Uterus (tissue), 4 donors: ENCODE results near the gene TGFB1I1. TPM values are rescaled to one million over a fixed set of nuclear protein-coding genes. Genes with fewer than 3 reads are reported as not detected.
"Not testable (repeated sequence)": the region's sequence is repeated elsewhere in the genome, so short reads cannot be mapped to it uniquely, and the experiment has no call there.

Experiments
- DNase-seq, 2 donors: peaks; one replicate each; pipeline ENCODE4 v3.0.0-alpha.2; 2019 to 2020
- H3K27ac ChIP-seq, 2 donors: fragments of 200-600 bp; sonication (generic); 1 replicate in 1 of 2; 2 replicates in 1 of 2; pipeline ENCODE4 v1.5.1; 2016 to 2018
- H3K27me3 ChIP-seq, 2 donors: fragments of 200-600 bp; sonication (generic); one replicate each; pipeline ENCODE4 v1.5.1; 2018 to 2019; ENCODE audit warnings: control low read depth in 1 of 2
- H3K36me3 ChIP-seq, 2 donors: fragments of 200-600 bp; sonication (generic); one replicate each; pipeline ENCODE4 v1.5.1; 2019; ENCODE audit warnings: control low read depth in 1 of 2
- H3K4me1 ChIP-seq, 2 donors: fragments of 200-600 bp; sonication (generic); one replicate each; pipeline ENCODE4 v1.5.1; 2018 to 2019; ENCODE audit warnings: control low read depth in 1 of 2
- H3K4me3 ChIP-seq, 2 donors: fragments of 200-600 bp; sonication (generic); 1 replicate in 1 of 2; 2 replicates in 1 of 2; pipeline ENCODE4 v1.5.1; 2018 to 2019; ENCODE audit warnings: mild to moderate bottlenecking in 1 of 2
- H3K9me3 ChIP-seq, 2 donors: fragments of 200-600 bp; sonication (generic); one replicate each; pipeline ENCODE4 v1.5.1; 2019; ENCODE audit warnings: control low read depth in 1 of 2
- POLR2A ChIP-seq, 2 donors: fragments of 450-650 bp; IDR thresholded peaks; one replicate each; pipeline ENCODE4 v1.6.1; 2016; ENCODE audit warnings: antibody characterized with exemption in 2 of 2, mild to moderate bottlenecking in 1 of 2, moderate library complexity in 1 of 2
- intact Hi-C: fragments of 100-400 bp; cut with DNase I; formaldehyde crosslinking; loops from one replicate; pipeline ENCODE4 v1.15.1; 2023; ENCODE audit warnings: low total_unique reads
- total RNA-seq, 4 donors: library from RNA; depleted of rRNA in 3 of 4; stranded (reverse); fragments of >200 nt in 3 of 4; gene quantifications; one replicate each; pipeline versions ENCODE4 v1.1.0 to v1.2.4, GENCODE V29; 2014 to 2023
- TF ChIP-seq, protein P1 (sequence below), 4 experiments: fragments of 200-600 bp in 2 of 4; fragments of 450-650 bp in 2 of 4; sonication (generic) in 2 of 4; IDR thresholded peaks; one replicate each; pipeline ENCODE4 v1.5.1; 2016 to 2019; ENCODE audit warnings: antibody characterized with exemption in 4 of 4, mild to moderate bottlenecking in 2 of 4, moderate library complexity in 1 of 4
- donor health status: DM: yes; HTN: yes; CAD: no.

TGFB1I1 gene
- total RNA-seq, 4 donors from 2014 or later, result 61.1 to 336 (median 107) TPM

DNA sequence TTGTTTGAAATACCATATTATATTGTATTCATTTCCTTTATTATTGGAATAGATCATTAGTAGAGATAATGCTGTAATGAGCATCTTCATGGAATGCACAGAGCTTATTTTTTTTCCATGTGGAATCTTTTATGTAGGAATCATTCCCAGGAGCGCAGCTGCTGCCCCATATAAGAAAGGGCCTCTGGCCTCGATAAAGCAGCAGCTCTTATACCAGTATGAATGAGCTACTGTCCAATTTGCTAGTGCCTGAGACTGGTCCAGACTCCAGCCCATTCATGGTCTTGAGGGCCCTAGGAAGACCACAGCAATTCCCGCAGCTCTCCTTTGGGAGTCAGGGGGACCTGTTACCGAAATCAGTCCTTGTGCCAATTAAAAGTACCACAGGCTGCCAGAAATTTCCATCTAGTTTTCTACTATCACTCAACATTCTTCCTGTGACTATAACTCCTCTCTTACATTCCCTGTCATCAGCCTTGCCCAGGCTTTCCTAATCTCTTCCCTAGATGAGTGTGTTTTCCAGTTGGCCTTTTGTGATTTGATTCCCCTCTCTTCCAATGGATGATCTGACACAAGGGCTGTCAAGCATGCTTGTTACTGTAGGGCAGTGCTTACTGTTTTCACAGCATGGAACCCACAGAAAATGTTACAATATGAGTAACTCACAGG, 31.3 kb upstream of the TGFB1I1 start:
- no peak overlapping the region for H3K27ac ChIP-seq
- no peak overlapping the region for H3K4me3 ChIP-seq
- no peak for DNase-seq
- H3K4me1 ChIP-seq, result no peaks in the 10 kb centered on the region
- intact Hi-C loops, result loop anchor here (10.0 kb wide), 1 partner anchor 456 kb away; the partner anchor contains the start of gene HSD3B7
- H3K27me3 ChIP-seq, result no peaks in the 10 kb centered on the region
- no peaks in the 10 kb centered on the region for H3K9me3 ChIP-seq
- TF ChIP-seq, protein P1, sequence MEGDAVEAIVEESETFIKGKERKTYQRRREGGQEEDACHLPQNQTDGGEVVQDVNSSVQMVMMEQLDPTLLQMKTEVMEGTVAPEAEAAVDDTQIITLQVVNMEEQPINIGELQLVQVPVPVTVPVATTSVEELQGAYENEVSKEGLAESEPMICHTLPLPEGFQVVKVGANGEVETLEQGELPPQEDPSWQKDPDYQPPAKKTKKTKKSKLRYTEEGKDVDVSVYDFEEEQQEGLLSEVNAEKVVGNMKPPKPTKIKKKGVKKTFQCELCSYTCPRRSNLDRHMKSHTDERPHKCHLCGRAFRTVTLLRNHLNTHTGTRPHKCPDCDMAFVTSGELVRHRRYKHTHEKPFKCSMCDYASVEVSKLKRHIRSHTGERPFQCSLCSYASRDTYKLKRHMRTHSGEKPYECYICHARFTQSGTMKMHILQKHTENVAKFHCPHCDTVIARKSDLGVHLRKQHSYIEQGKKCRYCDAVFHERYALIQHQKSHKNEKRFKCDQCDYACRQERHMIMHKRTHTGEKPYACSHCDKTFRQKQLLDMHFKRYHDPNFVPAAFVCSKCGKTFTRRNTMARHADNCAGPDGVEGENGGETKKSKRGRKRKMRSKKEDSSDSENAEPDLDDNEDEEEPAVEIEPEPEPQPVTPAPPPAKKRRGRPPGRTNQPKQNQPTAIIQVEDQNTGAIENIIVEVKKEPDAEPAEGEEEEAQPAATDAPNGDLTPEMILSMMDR (IDR thresholded peaks at IDR 0.05), result no peak
- H3K36me3 ChIP-seq, result no peaks in the 10 kb centered on the region

DNA sequence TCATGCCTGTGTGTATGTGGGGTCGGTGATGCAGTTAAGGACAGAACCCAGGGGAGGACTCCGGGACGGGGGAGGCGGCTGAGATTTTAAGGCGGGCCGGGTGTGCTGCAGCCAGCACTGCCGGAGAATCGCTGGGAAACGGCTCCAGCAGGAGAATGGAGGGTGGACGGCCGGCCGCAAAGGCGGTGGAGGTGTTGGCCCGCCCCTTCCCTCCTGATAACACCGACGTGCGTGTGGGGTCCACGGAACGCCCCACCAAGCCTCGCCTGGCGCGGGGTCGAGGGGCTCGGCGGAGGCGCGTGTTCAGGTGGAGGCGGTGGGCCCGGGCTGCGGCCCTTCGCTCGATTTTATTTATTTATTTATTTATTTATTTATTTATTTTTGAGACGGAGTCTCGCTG, 30.0 kb upstream of the TGFB1I1 start:
- no peaks in the 10 kb centered on the region for H3K36me3 ChIP-seq
- intact Hi-C loops, result loop anchor here (10.0 kb wide), 1 partner anchor 457 kb away; the partner anchor contains the start of gene HSD3B7
- no peaks in the 10 kb centered on the region for H3K9me3 ChIP-seq
- H3K4me3 ChIP-seq, result peak overlapping the region; percentile 59 to 79
- DNase-seq, result no peak
- H3K27ac ChIP-seq, result peak overlapping the region; percentile 89 to 92
- H3K4me1 ChIP-seq, result no peaks in the 10 kb centered on the region
- no peaks in the 10 kb centered on the region for H3K27me3 ChIP-seq
- TF ChIP-seq, protein P1 (IDR thresholded peaks at IDR 0.05), result no peak
- TF ChIP-seq POLR2A (IDR thresholded peaks at IDR 0.05), result no peak

DNA sequence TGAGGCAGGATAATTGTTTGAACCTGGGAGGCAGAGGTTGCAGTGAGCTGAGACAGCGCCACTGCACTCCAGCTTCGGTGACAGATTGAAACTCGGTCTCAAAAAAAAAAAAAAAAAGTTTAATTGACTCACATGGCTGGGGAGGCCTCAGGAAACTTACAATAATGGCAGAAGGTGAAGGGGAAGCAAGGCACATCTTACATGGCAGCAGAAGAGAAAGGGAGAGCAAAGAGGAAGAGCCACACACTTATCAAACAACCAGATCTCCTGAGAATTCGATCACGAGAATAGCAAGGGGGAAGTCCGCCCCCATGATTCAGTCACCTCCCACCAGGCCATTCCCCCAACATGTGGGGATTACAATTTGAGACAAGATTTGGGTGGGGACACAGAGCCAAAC, 26.0 kb upstream of the TGFB1I1 start:
- intact Hi-C loops, result loop anchor here (10.0 kb wide), 1 partner anchor 461 kb away; the partner anchor contains the start of gene HSD3B7
- H3K9me3 ChIP-seq, H3K27ac ChIP-seq, H3K4me1 ChIP-seq, H3K27me3 ChIP-seq, DNase-seq, H3K36me3 ChIP-seq, H3K4me3 ChIP-seq: not testable (repeated sequence)

DNA sequence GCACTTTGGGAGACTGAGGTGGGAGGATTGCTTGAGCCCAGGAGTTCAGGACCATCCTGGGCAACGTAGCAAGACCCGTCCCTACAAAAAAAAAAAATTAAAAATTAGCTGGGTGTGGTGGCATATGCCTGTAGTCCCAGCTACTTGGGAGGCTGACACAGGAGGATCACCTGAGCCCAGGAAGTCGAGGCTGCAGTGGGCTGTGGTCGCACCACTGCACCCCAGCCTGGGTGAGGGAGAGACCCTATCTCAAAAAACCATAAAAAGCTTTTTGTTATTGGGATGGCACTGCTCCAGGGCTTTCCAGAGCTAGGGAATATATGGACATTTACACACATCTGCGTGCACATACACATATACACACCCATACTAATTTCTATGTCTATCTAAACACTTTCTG, 20.8 kb upstream of the TGFB1I1 start:
- no peaks in the 10 kb centered on the region for H3K9me3 ChIP-seq
- H3K27ac ChIP-seq, result peak overlapping the region; percentile 73 to 76
- no peak for DNase-seq
- TF ChIP-seq, protein P1 (IDR thresholded peaks at IDR 0.05), result no peak
- no peak for TF ChIP-seq POLR2A (IDR thresholded peaks at IDR 0.05)
- no peak overlapping the region for H3K4me3 ChIP-seq
- intact Hi-C loops, result no loop called here
- no peaks in the 10 kb centered on the region for H3K27me3 ChIP-seq
- peaks cover 3 to 19% of the 10 kb centered on the region in 2 donors for H3K4me1 ChIP-seq
- no peaks in the 10 kb centered on the region for H3K36me3 ChIP-seq

DNA sequence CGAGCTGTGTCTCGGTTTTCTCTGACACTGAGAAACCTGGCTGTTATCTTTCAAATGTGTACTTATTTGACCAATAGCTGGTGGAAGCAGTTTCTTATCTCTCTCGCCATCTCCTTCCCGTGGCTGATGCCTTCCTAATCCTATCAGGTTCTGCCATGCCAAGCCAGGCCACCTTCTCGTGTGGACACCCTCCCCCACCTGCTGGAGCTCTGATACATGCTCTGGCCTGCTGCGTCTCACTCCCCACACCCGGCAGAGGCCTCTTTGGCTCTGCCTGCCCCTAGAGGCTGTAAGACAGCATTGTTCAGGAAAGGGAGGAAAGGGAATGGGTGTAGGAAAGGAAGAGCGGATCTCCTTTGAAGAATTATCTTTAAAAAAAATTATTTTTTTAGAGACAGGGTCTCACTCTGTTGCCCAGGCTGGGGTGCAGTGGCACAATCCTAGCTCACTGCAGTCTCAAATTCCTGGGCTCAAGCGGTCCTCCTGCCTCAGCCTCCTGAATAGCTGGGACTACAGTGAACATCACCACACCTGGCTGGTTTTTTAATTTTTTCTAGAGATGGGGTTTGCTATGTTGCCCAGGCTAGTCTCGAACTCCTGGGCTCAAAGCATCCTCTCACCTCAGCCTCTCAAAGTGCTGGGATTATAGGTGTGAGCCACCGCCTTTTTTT, 20.1 kb upstream of the TGFB1I1 start:
- peak overlapping the region; percentile 73 to 76 for H3K27ac ChIP-seq
- DNase-seq, result peak in 1 of 2 donors; percentile 57

More for the DNA sequence above, 20.1 kb upstream of the TGFB1I1 start:
- intact Hi-C loops, result no loop called here
- Histone ChIP-seq H3K36me3 (no peaks in the 10 kb centered on the region), H3K27me3 (no peaks in the 10 kb centered on the region), H3K9me3 (no peaks in the 10 kb centered on the region), H3K4me3 (no peak overlapping the region), H3K4me1 (peaks cover 3 to 25% of the 10 kb centered on the region in 2 donors)
- TF ChIP-seq POLR2A (IDR thresholded peaks at IDR 0.05), result no peak
- TF ChIP-seq, protein P1 (IDR thresholded peaks at IDR 0.05), result peak; percentile 26 to 57 (median 40)
